GM12878 (cell line): ENCODE measurements around the gene TBCB. TPM values are rescaled to one million over a fixed set of nuclear protein-coding genes. Genes with fewer than 3 reads are reported as not detected.

ENCODE experiments used
- CEBPZ ChIP-seq: fragments of 150-350 bp; IDR thresholded peaks from 2 replicates; pipeline ENCODE4 v1.6.1; 2016; ENCODE audit warnings: low read depth, low read length
- CUX1 ChIP-seq: IDR thresholded peaks from 2 replicates; pipeline ENCODE4 v1.6.1; 2012; ENCODE audit warnings: improper control_type of control experiment, low read depth, low read length; ENCODE audit not compliant: insufficient replicate concordance
- MTA2 ChIP-seq: fragments of 450-650 bp; IDR thresholded peaks from 2 replicates; pipeline ENCODE4 v1.6.1; 2016; ENCODE audit warnings: low read depth, mild to moderate bottlenecking, moderate library complexity
- NBN ChIP-seq: fragments of 450-650 bp; IDR thresholded peaks from 2 replicates; pipeline ENCODE4 v1.6.1; 2016
- SIX5 ChIP-seq: IDR thresholded peaks from 2 replicates; pipeline ENCODE4 v1.6.1; 2011; ENCODE audit warnings: mild to moderate bottlenecking, low read depth, low read length, moderate library complexity; ENCODE audit not compliant: severe bottlenecking
- polyA plus RNA-seq, 11 experiments: library from polyadenylated mRNA; depleted of rRNA in 4 of 11; unstranded in 6 of 11; stranded (reverse) in 5 of 11; fragments of >200 nt; fragmentation: Nextera tagmentation in 4 of 11; fragmentation: Illumina TruSeq in 1 of 11; extraction: Ambion mirVana in 4 of 11; extraction: Trizol in 1 of 11; gene quantifications; 1 replicate in 1 of 11; 2 replicates in 10 of 11; pipeline versions ENCODE4 v1.2.1 to v1.2.3, GENCODE V29; 2011 to 2016; ENCODE audit warnings: inconsistent platforms in 2 of 11, missing spikeins in 2 of 11, low read depth in 1 of 11
- total RNA-seq, 4 experiments: library from RNA; depleted of rRNA in 3 of 4; stranded (reverse); fragments of >200 nt in 3 of 4; fragmentation: Illumina TruSeq in 1 of 4; extraction: Trizol in 1 of 4; gene quantifications; 2 replicates each; pipeline versions ENCODE4 v1.2.1 to v1.2.3, GENCODE V29; 2013 to 2021

TBCB gene
- total and polyA plus RNA-seq, 10 of the 15 experiments (the other 5 are each of a cell fraction or from before 2014, with no cell fraction given), result 9.4 to 193 (median 126) TPM

- TF ChIP-seq CUX1 (no peak), CEBPZ (no peak), NBN (no peak), MTA2 (no peak), SIX5 (no peak)
Measured at GRCh38 chr19:36106991-36107390, 8.3 kb upstream of the TBCB start (continued).
